A673 (cell line): ENCODE results near the gene PARVA. TPM values are rescaled to one million over a fixed set of nuclear protein-coding genes. Genes with fewer than 3 reads are reported as not detected.

ENCODE experiments used
- BruUV-seq: library from RNA; stranded (reverse); fragments of 400-500 nt; replicated peaks from 2 replicates; lab custom pipeline; 2021; lab: Mats Ljungman, UMichigan
- CTCF ChIA-PET: fragments of 300-600 bp; sonication (Branson Sonifier 250); formaldehyde crosslinking; loops from one replicate; lab custom pipeline; 2022; ENCODE audit warnings: antibody characterized with exemption; lab: Charles Lee
- POLR2A ChIA-PET: fragments of 300-600 bp; sonication (Branson Sonifier 250); formaldehyde crosslinking; loops from one replicate; lab custom pipeline; 2022; ENCODE audit warnings: antibody characterized with exemption; ENCODE audit not compliant: low non-redundant PET; lab: Charles Lee
- DNase-seq: peaks from one replicate; pipeline ENCODE4 v3.0.0-alpha.2; 2015; ENCODE audit warnings: low spot score
- H3K27ac ChIP-seq: fragments of 200-600 bp; sonication (generic); 2 replicates; pipeline ENCODE4 v1.5.1; 2016; ENCODE audit warnings: mixed run types, low read depth, mild to moderate bottlenecking, mixed read lengths, antibody characterized with exemption, low read length; ENCODE audit not compliant: poor library complexity, severe bottlenecking
- H3K27me3 ChIP-seq: fragments of 200-600 bp; sonication (generic); replicated peaks from 2 replicates; pipeline ENCODE4 v1.6.1; 2017; ENCODE audit warnings: mixed run types, low read depth, mild to moderate bottlenecking, mixed read lengths, antibody characterized with exemption, low read length; ENCODE audit not compliant: insufficient read depth, poor library complexity
- H3K36me3 ChIP-seq: fragments of 200-600 bp; sonication (generic); 2 replicates; pipeline ENCODE4 v1.6.1; 2016; ENCODE audit warnings: mixed run types, mild to moderate bottlenecking, mixed read lengths, antibody characterized with exemption, low read length; ENCODE audit not compliant: insufficient read depth, poor library complexity, severe bottlenecking
- H3K4me1 ChIP-seq: fragments of 200-600 bp; sonication (generic); 2 replicates; pipeline ENCODE4 v1.6.1; 2017; ENCODE audit warnings: mixed run types, mild to moderate bottlenecking, mixed read lengths, antibody characterized with exemption, low read length; ENCODE audit not compliant: insufficient read depth, poor library complexity, severe bottlenecking
- H3K4me3 ChIP-seq: fragments of 200-600 bp; sonication (generic); 2 replicates; pipeline ENCODE4 v1.5.1; 2016; ENCODE audit warnings: low read depth, mixed run types, mild to moderate bottlenecking, mixed read lengths, low read length; ENCODE audit not compliant: poor library complexity, severe bottlenecking
- H3K9me3 ChIP-seq: fragments of 200-600 bp; sonication (generic); 2 replicates; pipeline ENCODE4 v1.6.1; 2016; ENCODE audit warnings: mixed run types, low read depth, mild to moderate bottlenecking, mixed read lengths, antibody characterized with exemption, low read length; ENCODE audit not compliant: poor library complexity, severe bottlenecking
- CTCF ChIP-seq: fragments of 300-800, 200-600 bp; sonication (generic); conservative IDR thresholded peaks from 2 replicates; pipeline ENCODE4 v1.5.1; 2017; ENCODE audit warnings: low read depth, mild to moderate bottlenecking, antibody characterized with exemption, low read length, moderate library complexity, mixed read lengths
- EZH2 ChIP-seq: fragments of 200-600 bp; sonication (generic); IDR thresholded peaks from 2 replicates; pipeline ENCODE4 v1.6.1; 2017; ENCODE audit warnings: borderline replicate concordance, low read depth, mild to moderate bottlenecking, mixed read lengths, antibody characterized with exemption, low read length; ENCODE audit not compliant: poor library complexity, severe bottlenecking
- intact Hi-C: fragments of 100-400 bp; cut with micrococcal nuclease; formaldehyde crosslinking; loops from one replicate; pipeline ENCODE4 v1.10.0; 2022; ENCODE audit not compliant: unreplicated experiment
- total RNA-seq: library from RNA; stranded (reverse); gene quantifications from 2 replicates; pipeline ENCODE4 v1.2.3, GENCODE V29; 2021

The PARVA gene
- total RNA-seq, 1 experiment from 2014 or later = 15.2 TPM

GRCh38 chr11:12532580-12532979 lies 155.2 kb downstream of the PARVA start:
- H3K9me3 ChIP-seq = no peaks in the 10 kb centered on the region
- no peaks in the 10 kb centered on the region for H3K4me1 ChIP-seq
- no peak overlapping the region for H3K27ac ChIP-seq
- ChIA-PET POLR2A (no interaction called here), CTCF (no interaction called here)
- H3K4me3 ChIP-seq = no peak overlapping the region
- DNase-seq = no peak
- H3K27me3 ChIP-seq = no peaks in the 10 kb centered on the region
- no peaks in the 10 kb centered on the region for H3K36me3 ChIP-seq
- TF ChIP-seq EZH2 = no peak
- TF ChIP-seq CTCF = no peak
- intact Hi-C loops = no loop called here
- no TSS peak for BruUV-seq

GRCh38 chr11:12534549-12534948 lies 157.2 kb downstream of the PARVA start:
- POLR2A ChIA-PET = no interaction called here
- TF ChIP-seq CTCF (no peak), EZH2 (no peak)
- Histone ChIP-seq H3K4me1 (no peaks in the 10 kb centered on the region), H3K27ac (no peak overlapping the region), H3K27me3 (no peaks in the 10 kb centered on the region), H3K36me3 (no peaks in the 10 kb centered on the region), H3K9me3 (no peaks in the 10 kb centered on the region), H3K4me3 (no peak overlapping the region)
- BruUV-seq = no TSS peak
- CTCF ChIA-PET = no interaction called here
- DNase-seq = no peak
- intact Hi-C loops = no loop called here

DNA sequence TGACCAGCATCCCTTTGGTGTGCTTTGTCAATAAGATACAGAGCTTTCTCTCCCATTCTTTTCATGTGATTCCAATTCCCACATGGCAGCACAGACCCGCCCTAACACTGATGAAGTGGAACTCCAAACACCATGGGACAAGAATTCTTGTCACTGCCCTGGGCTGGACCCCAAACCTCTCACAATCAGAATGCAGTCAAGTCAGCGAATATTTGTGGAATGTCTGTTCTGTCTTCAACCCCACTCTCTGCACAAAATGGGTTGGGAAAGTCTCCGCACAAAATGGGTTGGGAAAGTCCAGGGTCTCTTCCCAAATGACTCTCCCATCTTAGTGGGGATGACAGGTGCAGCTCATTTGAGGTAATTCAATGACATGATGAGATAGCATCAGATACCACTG lies 157.9 kb downstream of the PARVA start:
- POLR2A ChIA-PET = no interaction called here
- intact Hi-C loops = no loop called here
- Histone ChIP-seq H3K4me3 (no peak overlapping the region), H3K27ac (no peak overlapping the region), H3K36me3 (no peaks in the 10 kb centered on the region), H3K27me3 (no peaks in the 10 kb centered on the region), H3K4me1 (no peaks in the 10 kb centered on the region), H3K9me3 (no peaks in the 10 kb centered on the region)
- TF ChIP-seq CTCF (no peak), EZH2 (no peak)
- no peak for DNase-seq
- CTCF ChIA-PET = no interaction called here
- BruUV-seq = no TSS peak
